Astrocyte of the spinal cord (primary cell): ENCODE data around the gene WLS.

Experiments used
- DNase-seq: peaks from one replicate; pipeline ENCODE4 v3.0.0; 2011; ENCODE audit warnings: low read depth, low spot score
- H3K4me3 ChIP-seq: 2 replicates; pipeline ENCODE4 v1.5.1; 2011; ENCODE audit warnings: low read depth, mild to moderate bottlenecking, low read length, moderate library complexity
- in situ Hi-C: cut with HindIII; loops from 2 replicates; pipeline ENCODE4 v1.10.0; 2017; ENCODE audit warnings: low sequenced_read_pairs
- TF ChIP-seq, protein P1 (sequence below): IDR thresholded peaks from 2 replicates; pipeline ENCODE4 v1.5.1; 2012; ENCODE audit warnings: low read depth, mild to moderate bottlenecking, low read length, inconsistent platforms

WLS gene

DNA sequence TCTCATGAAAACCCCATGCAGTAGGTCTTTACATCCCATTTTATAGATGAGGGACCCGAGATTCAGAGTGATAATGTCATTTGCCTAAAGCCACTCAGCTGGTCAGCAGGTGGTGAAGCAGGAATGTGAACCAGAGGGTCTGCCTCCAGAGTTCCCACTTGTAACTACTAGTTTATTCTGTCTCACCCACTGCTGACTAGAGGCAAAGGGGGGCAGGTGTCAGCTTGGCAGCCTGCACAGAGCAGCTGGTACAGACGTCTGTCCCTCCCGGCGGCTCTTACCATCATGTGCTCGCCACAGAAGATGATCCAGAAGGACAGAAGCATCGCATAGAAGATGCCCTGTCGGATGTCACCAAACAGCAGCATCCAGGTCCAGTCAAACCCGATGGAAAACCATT lies 82.4 kb downstream of the WLS start:
- in situ Hi-C loops: no loop called here
- no peak for DNase-seq
- H3K4me3 ChIP-seq: no peak overlapping the region
- TF ChIP-seq, protein P1, sequence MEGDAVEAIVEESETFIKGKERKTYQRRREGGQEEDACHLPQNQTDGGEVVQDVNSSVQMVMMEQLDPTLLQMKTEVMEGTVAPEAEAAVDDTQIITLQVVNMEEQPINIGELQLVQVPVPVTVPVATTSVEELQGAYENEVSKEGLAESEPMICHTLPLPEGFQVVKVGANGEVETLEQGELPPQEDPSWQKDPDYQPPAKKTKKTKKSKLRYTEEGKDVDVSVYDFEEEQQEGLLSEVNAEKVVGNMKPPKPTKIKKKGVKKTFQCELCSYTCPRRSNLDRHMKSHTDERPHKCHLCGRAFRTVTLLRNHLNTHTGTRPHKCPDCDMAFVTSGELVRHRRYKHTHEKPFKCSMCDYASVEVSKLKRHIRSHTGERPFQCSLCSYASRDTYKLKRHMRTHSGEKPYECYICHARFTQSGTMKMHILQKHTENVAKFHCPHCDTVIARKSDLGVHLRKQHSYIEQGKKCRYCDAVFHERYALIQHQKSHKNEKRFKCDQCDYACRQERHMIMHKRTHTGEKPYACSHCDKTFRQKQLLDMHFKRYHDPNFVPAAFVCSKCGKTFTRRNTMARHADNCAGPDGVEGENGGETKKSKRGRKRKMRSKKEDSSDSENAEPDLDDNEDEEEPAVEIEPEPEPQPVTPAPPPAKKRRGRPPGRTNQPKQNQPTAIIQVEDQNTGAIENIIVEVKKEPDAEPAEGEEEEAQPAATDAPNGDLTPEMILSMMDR: no peak

- DNase-seq: no peak
- TF ChIP-seq, protein P1: no peak
- H3K4me3 ChIP-seq: no peak overlapping the region
- in situ Hi-C loops: no loop called here
These were observed 83.1 kb downstream of the WLS start for GRCh38 chr1:68149110-68149798.

- no peak for DNase-seq
- H3K4me3 ChIP-seq: no peak overlapping the region
- TF ChIP-seq, protein P1: no peak
- in situ Hi-C loops: no loop called here
These were observed 83.7 kb downstream of the WLS start for GRCh38 chr1:68148631-68149030.

DNA sequence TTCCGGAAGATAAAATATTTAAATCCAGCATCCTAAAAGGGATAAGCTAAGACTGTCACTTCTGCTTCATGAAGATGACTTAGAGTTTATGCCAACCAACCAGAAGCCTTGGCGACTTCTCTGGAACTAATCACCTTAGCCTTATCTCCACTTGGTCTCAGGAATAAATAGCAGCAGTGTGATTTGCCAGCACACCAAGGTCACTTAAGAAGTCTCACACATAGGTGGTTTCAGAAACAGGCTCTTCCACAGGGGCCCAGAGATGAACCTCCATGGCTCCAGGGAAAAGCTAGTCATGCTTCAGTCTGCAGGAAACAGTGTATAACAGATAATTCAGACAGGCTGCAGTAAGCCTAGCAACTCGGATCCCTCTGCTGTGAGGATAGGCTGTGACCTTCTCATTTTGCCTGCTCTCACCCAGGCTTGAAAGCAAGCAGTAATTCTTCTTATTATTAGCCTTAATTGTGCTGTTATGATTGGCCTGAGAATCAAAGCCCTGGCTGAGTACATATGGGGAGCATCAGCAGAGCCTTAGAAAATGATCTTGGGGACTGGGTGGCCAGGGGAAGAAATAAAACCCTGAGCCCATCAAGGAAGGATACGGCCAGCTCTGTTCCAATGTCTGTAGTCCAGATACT lies 84.7 kb downstream of the WLS start:
- in situ Hi-C loops: no loop called here
- no peak for DNase-seq

GRCh38 chr1:68145418-68146126 lies 86.8 kb downstream of the WLS start:
- in situ Hi-C loops: no loop called here
- no peak overlapping the region for H3K4me3 ChIP-seq
- DNase-seq: no peak
- TF ChIP-seq, protein P1: no peak

More for the DNA sequence above, 84.7 kb downstream of the WLS start:
- no peak overlapping the region for H3K4me3 ChIP-seq
- TF ChIP-seq, protein P1: no peak

DNA sequence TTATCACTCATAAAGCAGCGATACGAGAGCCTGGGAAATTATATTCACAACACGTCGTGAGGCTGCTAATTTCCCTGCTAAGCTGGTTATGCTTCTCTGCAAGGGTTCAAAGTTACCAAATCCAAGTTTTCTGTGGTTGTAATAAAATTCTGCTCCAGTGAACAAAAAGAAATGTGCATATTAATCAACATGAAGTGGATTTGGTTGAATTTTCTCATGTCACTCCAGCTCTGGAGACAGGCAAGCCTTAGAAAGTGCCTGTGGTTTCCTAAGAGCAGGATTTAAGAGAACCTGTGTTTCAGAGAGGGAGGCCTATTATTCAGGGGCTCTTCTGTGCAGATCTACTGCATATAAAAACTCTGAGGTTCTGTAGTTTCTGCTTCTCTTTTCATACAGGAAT lies 87.5 kb downstream of the WLS start:
- in situ Hi-C loops: no loop called here
- TF ChIP-seq, protein P1: no peak

More for the DNA sequence above, 87.5 kb downstream of the WLS start:
- no peak for DNase-seq
- H3K4me3 ChIP-seq: no peak overlapping the region
